Urinary bladder (tissue), 4 donors: Measurements from ENCODE around the gene STX11. TPM values are rescaled to one million over a fixed set of nuclear protein-coding genes. Genes with fewer than 3 reads are reported as not detected.

ENCODE experiments used
- DNase-seq: peaks from one replicate; pipeline ENCODE4 v3.0.0-alpha.2; 2015; ENCODE audit errors: extremely low spot score
- H3K27ac ChIP-seq: one replicate; pipeline ENCODE4 v1.5.1; 2013; ENCODE audit warnings: low read depth, mild to moderate bottlenecking, moderate library complexity
- H3K36me3 ChIP-seq: one replicate; pipeline ENCODE4 v1.6.1; 2013; ENCODE audit warnings: mild to moderate bottlenecking, moderate library complexity; ENCODE audit not compliant: insufficient read depth
- H3K4me1 ChIP-seq: one replicate; pipeline ENCODE4 v1.6.1; 2013; ENCODE audit warnings: mild to moderate bottlenecking, moderate library complexity; ENCODE audit not compliant: insufficient read depth
- H3K4me3 ChIP-seq: one replicate; pipeline ENCODE4 v1.5.1; 2013; ENCODE audit warnings: low read depth, low read length
- WGBS: extraction: QIAGEN DNeasy Blood & Tissue Kit; methylation state at CpG from one replicate; pipeline ENCODE4 v1.1.7; 2013; 5-methylcytosine and 5-hydroxymethylcytosine counted together
- polyA plus RNA-seq: library from polyadenylated mRNA; stranded (reverse); fragments of 200-250 nt; gene quantifications from one replicate; pipeline ENCODE4 v1.2.3, GENCODE V29; 2013
- total RNA-seq: library from RNA; depleted of rRNA; stranded (reverse); fragments of >200 nt; gene quantifications from one replicate; pipeline ENCODE4 v1.2.3, GENCODE V29; 2014
- donor health status: healthy with polysubstance abuse.
- donor health status: healthy.

The STX11 gene
- total and polyA plus RNA-seq, 2 donors = 2.7 to 4.4 TPM

- no peaks in the 10 kb centered on the region for H3K36me3 ChIP-seq
- H3K27ac ChIP-seq = no peak overlapping the region
- no peak for DNase-seq
- no peak overlapping the region for H3K4me3 ChIP-seq
- WGBS = 85% methylated on average over 3 of the region's 3 CpGs
- no peaks in the 10 kb centered on the region for H3K4me1 ChIP-seq
Measured at GRCh38 chr6:144190080-144190479, 39.8 kb downstream of the STX11 start.

GRCh38 chr6:144190593-144190992, 40.3 kb downstream of the STX11 start:
- H3K36me3 ChIP-seq = no peaks in the 10 kb centered on the region
- WGBS = 47% methylated on average over 2 of the region's 2 CpGs
- H3K4me3 ChIP-seq = no peak overlapping the region
- no peak for DNase-seq
- H3K4me1 ChIP-seq = no peaks in the 10 kb centered on the region
- H3K27ac ChIP-seq = no peak overlapping the region

GRCh38 chr6:144193181-144193580, 42.9 kb downstream of the STX11 start:
- Histone ChIP-seq H3K4me1 (no peaks in the 10 kb centered on the region), H3K36me3 (no peaks in the 10 kb centered on the region), H3K27ac (no peak overlapping the region), H3K4me3 (no peak overlapping the region)
- WGBS = 86% methylated on average over 2 of the region's 2 CpGs
- DNase-seq = no peak

DNA sequence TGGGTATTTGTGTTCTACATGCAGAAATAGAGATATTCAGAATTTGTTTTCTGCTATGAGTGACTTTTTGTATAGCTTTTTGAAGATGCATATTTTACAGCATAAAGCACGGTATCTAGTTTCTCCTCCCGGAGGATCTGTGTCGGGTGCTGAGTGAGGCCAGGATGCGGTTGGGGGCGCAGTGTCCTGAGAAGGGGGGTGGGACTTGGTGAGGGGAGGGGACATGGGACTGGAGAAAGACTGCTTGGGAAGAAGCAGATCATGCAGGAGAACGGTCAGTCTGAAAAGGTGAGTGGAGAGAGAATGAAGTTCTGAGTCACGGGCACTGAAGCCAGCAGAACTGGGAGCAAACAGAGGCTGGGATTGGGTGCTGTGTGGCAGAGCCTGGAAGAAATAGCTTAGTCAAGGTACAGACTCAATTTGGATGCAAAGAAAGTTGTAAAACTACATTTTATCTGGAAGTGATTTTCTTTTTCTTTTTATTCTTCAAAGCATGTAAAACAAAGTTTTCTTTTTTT, 44.0 kb downstream of the STX11 start:
- H3K4me3 ChIP-seq = no peak overlapping the region
- H3K27ac ChIP-seq = no peak overlapping the region
- WGBS = 36% methylated on average over 7 of the region's 7 CpGs
- no peaks in the 10 kb centered on the region for H3K4me1 ChIP-seq
- DNase-seq = no peak
- H3K36me3 ChIP-seq = no peaks in the 10 kb centered on the region

DNA sequence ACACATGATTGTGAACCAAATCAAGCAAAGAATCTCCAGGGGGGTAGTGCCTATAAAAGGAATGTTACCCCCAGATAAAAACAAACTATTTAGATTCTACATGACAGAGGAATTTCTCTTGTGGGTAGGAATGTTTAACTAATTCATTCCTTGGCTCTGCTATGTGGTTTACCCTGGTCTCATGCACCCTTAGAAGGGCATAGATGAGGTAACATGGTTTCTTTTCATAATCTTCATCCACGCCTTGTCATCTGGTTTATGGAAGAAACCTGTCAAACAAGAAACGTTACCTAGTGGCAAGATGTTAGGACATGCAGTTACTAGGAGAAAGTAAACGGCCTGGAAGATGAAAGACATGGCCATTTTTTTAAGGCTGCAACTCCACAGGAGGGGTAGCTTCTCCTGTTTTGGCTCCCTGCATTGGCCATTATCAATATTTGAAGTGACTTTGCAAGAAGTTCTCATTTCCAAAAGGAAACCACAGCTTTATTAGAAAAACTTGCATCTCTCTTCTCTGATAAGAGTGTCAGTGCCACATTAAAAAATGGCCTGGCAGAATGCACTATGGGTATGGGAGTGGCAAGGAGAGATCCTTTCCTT, 45.5 kb downstream of the STX11 start:
- no peak overlapping the region for H3K27ac ChIP-seq
- 35% methylated on average over 3 of the region's 3 CpGs for WGBS
- H3K36me3 ChIP-seq = no peaks in the 10 kb centered on the region
- DNase-seq = peak; percentile 28
- no peaks in the 10 kb centered on the region for H3K4me1 ChIP-seq
- no peak overlapping the region for H3K4me3 ChIP-seq

DNA sequence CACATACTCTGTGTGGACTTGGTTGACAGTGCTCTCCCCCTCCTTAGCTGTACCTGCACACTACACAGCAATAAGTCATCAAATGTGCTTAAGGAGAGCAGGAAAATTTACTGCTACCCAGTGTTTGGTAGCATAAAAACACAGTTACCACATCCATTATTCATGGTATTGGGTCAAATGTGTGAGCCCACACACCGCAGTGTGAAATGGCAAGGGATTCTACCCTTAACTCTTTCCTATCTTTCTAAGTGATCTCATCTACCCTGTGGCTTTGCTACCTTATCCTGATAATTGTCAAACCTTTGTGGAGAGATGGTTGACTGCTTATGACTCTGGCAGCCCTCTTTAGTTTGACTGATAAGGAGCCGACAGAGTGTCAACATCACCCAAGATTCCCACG, 47.6 kb downstream of the STX11 start:
- no peaks in the 10 kb centered on the region for H3K4me1 ChIP-seq
- no peak overlapping the region for H3K4me3 ChIP-seq
- H3K27ac ChIP-seq = no peak overlapping the region
- DNase-seq = no peak
- 83% methylated on average over 3 of the region's 3 CpGs for WGBS
- H3K36me3 ChIP-seq = no peaks in the 10 kb centered on the region

GRCh38 chr6:144202879-144203468, 52.7 kb downstream of the STX11 start:
- WGBS = 80% methylated on average over 3 of the region's 3 CpGs
- DNase-seq = no peak
- Histone ChIP-seq H3K4me1 (no peaks in the 10 kb centered on the region), H3K4me3 (no peak overlapping the region), H3K27ac (no peak overlapping the region), H3K36me3 (no peaks in the 10 kb centered on the region)

- Histone ChIP-seq H3K4me1 (no peaks in the 10 kb centered on the region), H3K36me3 (no peaks in the 10 kb centered on the region), H3K27ac (no peak overlapping the region), H3K4me3 (no peak overlapping the region)
- DNase-seq = no peak
- WGBS = 77% methylated on average over 7 of the region's 7 CpGs
Measured at GRCh38 chr6:144211160-144211559, 60.8 kb downstream of the STX11 start.

- Histone ChIP-seq H3K27ac (no peak overlapping the region), H3K4me1 (no peaks in the 10 kb centered on the region), H3K36me3 (no peaks in the 10 kb centered on the region), H3K4me3 (no peak overlapping the region)
- DNase-seq = no peak
- WGBS = 95% methylated on average over 5 of the region's 5 CpGs
Measured at GRCh38 chr6:144213315-144213714, 63.0 kb downstream of the STX11 start.

GRCh38 chr6:144214029-144214428, 63.7 kb downstream of the STX11 start:
- Histone ChIP-seq H3K4me3 (no peak overlapping the region), H3K27ac (no peak overlapping the region), H3K36me3 (no peaks in the 10 kb centered on the region), H3K4me1 (no peaks in the 10 kb centered on the region)
- DNase-seq = no peak
- WGBS = 98% methylated on average over 2 of the region's 2 CpGs

GRCh38 chr6:144214622-144215401, 64.5 kb downstream of the STX11 start:
- Histone ChIP-seq H3K36me3 (no peaks in the 10 kb centered on the region), H3K4me3 (no peak overlapping the region), H3K4me1 (no peaks in the 10 kb centered on the region), H3K27ac (peak overlapping the region; percentile 69)
- WGBS = 84% methylated on average over 16 of the region's 16 CpGs
- DNase-seq = no peak

DNA sequence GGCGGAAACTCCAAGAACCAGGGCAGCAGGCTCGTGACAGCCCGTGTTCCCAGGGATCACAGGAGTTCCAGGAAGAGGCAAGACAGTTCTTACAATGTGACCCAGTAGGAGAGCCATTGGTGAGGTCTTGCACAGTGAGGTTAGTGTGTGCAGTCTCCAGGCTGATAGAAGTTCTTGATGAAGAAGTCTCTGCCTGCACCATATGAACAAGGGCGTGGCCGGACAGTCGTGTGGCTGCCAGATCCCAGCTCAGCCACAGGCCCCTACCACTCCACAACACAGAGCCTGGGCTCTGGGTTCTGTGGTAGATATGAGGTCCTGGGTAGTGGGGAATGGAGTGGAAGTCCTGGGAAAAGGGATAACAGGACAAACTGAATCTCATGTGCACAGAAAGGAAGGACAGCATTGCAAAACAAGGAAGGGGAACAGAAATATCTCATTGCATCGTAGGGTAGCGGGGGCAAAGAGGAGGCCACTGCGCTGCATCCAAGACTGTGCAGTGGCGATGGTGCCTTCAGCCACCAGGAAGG, 65.2 kb downstream of the STX11 start:
- Histone ChIP-seq H3K27ac (peak overlapping the region; percentile 69), H3K4me1 (no peaks in the 10 kb centered on the region), H3K4me3 (peak overlapping the region; percentile 57), H3K36me3 (no peaks in the 10 kb centered on the region)
- 21% methylated on average over 10 of the region's 10 CpGs for WGBS
- DNase-seq = no peak

- under 1% methylated on average over 61 of the region's 61 CpGs for WGBS
- peak; percentile 97 for DNase-seq
- Histone ChIP-seq H3K36me3 (no peaks in the 10 kb centered on the region), H3K4me1 (no peaks in the 10 kb centered on the region), H3K4me3 (peak overlapping the region; percentile 57), H3K27ac (peak overlapping the region; percentile 94)
Measured at GRCh38 chr6:144215932-144216667, 65.8 kb downstream of the STX11 start.
